Measurements from ENCODE around the gene HSPB6. TPM values are rescaled to one million over a fixed set of nuclear protein-coding genes. Genes with fewer than 3 reads are reported as not detected.

The HSPB6 gene
- total RNA-seq, 1 experiment from 2014 or later: 0.29 TPM

- no peak for DNase-seq (ENCODE audit: low read depth)
Measured at GRCh38 chr19:35767288-35768081, 10.7 kb upstream of the HSPB6 start.

GRCh38 chr19:35766571-35767104 is 9.8 kb upstream of the HSPB6 start:
- no peak for DNase-seq (ENCODE audit: low read depth)

GRCh38 chr19:35764432-35765315 is 7.8 kb upstream of the HSPB6 start:
- DNase-seq (ENCODE audit: low read depth): no peak

GRCh38 chr19:35760711-35761349 is 4.0 kb upstream of the HSPB6 start:
- DNase-seq (ENCODE audit: low read depth): peak; percentile 47

- no peak for DNase-seq (ENCODE audit: low read depth)
Measured at GRCh38 chr19:35759697-35760096, 2.9 kb upstream of the HSPB6 start.

- peak; percentile 99 for DNase-seq (ENCODE audit: low read depth)
Measured at GRCh38 chr19:35757749-35758608, 1.1 kb upstream of the HSPB6 start, which contains the start of gene PROSER3. Gene PROSER3, plus strand, starts transcription at chr19:35758176. Its CDS starts 40 bp downstream, at chr19:35758216.

- peak; percentile 85 for DNase-seq (ENCODE audit: low read depth)
Measured at GRCh38 chr19:35757231-35757748, 461 bp upstream of the HSPB6 start.

GRCh38 chr19:35755550-35756376 is 1.1 kb downstream of the HSPB6 start:
- no peak for DNase-seq (ENCODE audit: low read depth)

- DNase-seq (ENCODE audit: low read depth): no peak
Measured at GRCh38 chr19:35755131-35755549, 1.7 kb downstream of the HSPB6 start.

- DNase-seq (ENCODE audit: low read depth): no peak
Measured at GRCh38 chr19:35754370-35755130, 2.3 kb downstream of the HSPB6 start.

- no peak for DNase-seq (ENCODE audit: low read depth)
Measured at GRCh38 chr19:35753634-35754369, 3.0 kb downstream of the HSPB6 start.

- no peak for DNase-seq (ENCODE audit: low read depth)
Measured at GRCh38 chr19:35752746-35753350, 4.0 kb downstream of the HSPB6 start.

GRCh38 chr19:35751839-35752745 is 4.7 kb downstream of the HSPB6 start:
- DNase-seq (ENCODE audit: low read depth): no peak

- DNase-seq (ENCODE audit: low read depth): no peak
Measured at GRCh38 chr19:35750167-35750566, 6.7 kb downstream of the HSPB6 start.

GRCh38 chr19:35748106-35749020 is 8.5 kb downstream of the HSPB6 start, which contains the start of gene LIN37:
Gene LIN37, plus strand, starts transcription at chr19:35748576. Its CDS starts 149 bp downstream, at chr19:35748725.
- DNase-seq (ENCODE audit: low read depth): peak; percentile 99

Data from LHCN-M2 (cell line).